Measurements from ENCODE around the gene GOLGA8R.
"Not testable (repeated sequence)": the region's sequence is repeated elsewhere in the genome, so short reads cannot be mapped to it uniquely, and the experiment has no call there.

DNA sequence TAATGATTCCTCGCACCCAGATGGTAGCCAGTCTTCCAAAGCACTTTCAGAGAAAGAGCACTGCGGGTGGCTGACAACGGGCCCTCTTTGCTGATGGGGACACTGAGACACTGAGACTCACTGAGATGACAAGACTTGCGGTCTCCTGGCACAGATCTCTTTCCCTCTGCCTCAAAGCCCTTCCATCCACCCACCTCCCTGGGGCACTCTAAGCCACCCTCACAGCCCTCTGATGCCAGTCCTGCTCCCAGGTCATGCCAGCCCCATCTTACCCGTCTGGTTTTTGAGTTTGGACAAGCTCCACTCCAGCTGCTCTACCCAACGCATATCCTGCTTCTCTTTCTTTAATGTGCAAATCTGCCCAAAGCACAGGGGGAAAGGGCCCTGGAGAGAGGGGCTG, 6.4 kb downstream of the GOLGA8R start:
- not testable (repeated sequence) for TF ChIP-seq CTCF, POLR2A (IDR thresholded peaks at IDR 0.05)

All from lower leg skin (tissue), 3 donors.